CD4-positive, alpha-beta T cell (primary cell): ENCODE results near the gene PPP1R3E. TPM values are rescaled to one million over a fixed set of nuclear protein-coding genes. Genes with fewer than 3 reads are reported as not detected.

Experiments used
- ATAC-seq: fragments of 200-7000 bp; cut with Tn5 transposase; one replicate; pipeline ENCODE4 v1.10.0; 2022; ENCODE audit warnings: mild to moderate bottlenecking; ENCODE audit not compliant: poor library complexity
- CTCF ChIA-PET: fragments of 350-600 bp; sonication (Branson Sonifier 250); formaldehyde crosslinking; loops from one replicate; lab custom pipeline; 2021; ENCODE audit warnings: antibody characterized with exemption, inconsistent platforms; lab: Charles Lee
- POLR2A ChIA-PET: fragments of 350-600 bp; sonication (Branson Sonifier 250); formaldehyde crosslinking; loops from one replicate; lab custom pipeline; 2021; ENCODE audit warnings: antibody characterized with exemption, inconsistent platforms; lab: Charles Lee
- DNase-seq, 14 experiments: peaks; one replicate each; pipeline ENCODE4 v3.0.0-alpha.2; 2013 to 2020; ENCODE audit warnings: mixed read lengths in 2 of 14
- H3K27ac ChIP-seq, 2 donors: one replicate each; pipeline versions ENCODE4 v1.5.1 to v1.7.0; 2013; ENCODE audit warnings: low read length in 2 of 2, low read depth in 1 of 2, mild to moderate bottlenecking in 1 of 2
- H3K27me3 ChIP-seq, 2 experiments: 1 replicate in 1 of 2; 2 replicates in 1 of 2; pipeline versions ENCODE4 v1.6.1 to v1.7.0; 2013; ENCODE audit warnings: low read length in 2 of 2, control low read depth in 1 of 2, mild to moderate bottlenecking in 1 of 2, moderate library complexity in 1 of 2; ENCODE audit not compliant: insufficient read depth in 2 of 2, control insufficient read depth in 1 of 2
- H3K36me3 ChIP-seq: one replicate; pipeline ENCODE4 v1.6.1; 2013; ENCODE audit warnings: low read length, control low read depth; ENCODE audit not compliant: insufficient read depth
- H3K4me1 ChIP-seq: one replicate; pipeline ENCODE4 v1.6.1; 2013; ENCODE audit warnings: low read length, control low read depth; ENCODE audit not compliant: insufficient read depth
- H3K4me3 ChIP-seq: one replicate; pipeline ENCODE4 v1.5.1; 2013; ENCODE audit warnings: mild to moderate bottlenecking, low read length, moderate library complexity
- H3K9me3 ChIP-seq, 2 experiments: 1 replicate in 1 of 2; 2 replicates in 1 of 2; pipeline versions ENCODE4 v1.6.1 to v1.7.0; 2013; ENCODE audit warnings: low read length in 2 of 2, mild to moderate bottlenecking in 2 of 2, control low read depth in 1 of 2, moderate library complexity in 1 of 2; ENCODE audit not compliant: control insufficient read depth in 1 of 2, insufficient read depth in 1 of 2
- H3K27ac Mint-ChIP-seq: one replicate; pipeline ENCODE4 v1.8.0; 2020; ENCODE audit warnings: mixed read lengths
- H3K27me3 Mint-ChIP-seq: one replicate; pipeline ENCODE4 v1.8.0; 2021; ENCODE audit warnings: mixed read lengths
- H3K36me3 Mint-ChIP-seq: one replicate; pipeline ENCODE4 v1.8.0; 2021; ENCODE audit warnings: low read depth, mixed read lengths
- H3K4me1 Mint-ChIP-seq: one replicate; pipeline ENCODE4 v1.8.0; 2021; ENCODE audit warnings: low read depth, mixed read lengths
- H3K4me3 Mint-ChIP-seq: one replicate; pipeline ENCODE4 v1.8.0; 2020; ENCODE audit warnings: mild to moderate bottlenecking, mixed read lengths
- H3K9me3 Mint-ChIP-seq: one replicate; pipeline ENCODE4 v1.8.0; 2020; ENCODE audit warnings: mixed read lengths
- CTCF ChIP-seq: fragments of 200-600 bp; IDR thresholded peaks from one replicate; pipeline ENCODE4 v1.8.0; 2022; ENCODE audit warnings: antibody characterized with exemption, mild to moderate bottlenecking
- intact Hi-C, 2 experiments: fragments of 100-400 bp; cut with DNase I in 1 of 2; cut with micrococcal nuclease in 1 of 2; formaldehyde crosslinking; loops; one replicate each; pipeline versions ENCODE4 v1.15.1 to v1.9.0; 2023 to 2025; cut with DNase I, micrococcal nuclease
- total RNA-seq, 174 experiments: library from RNA in 2 of 174; stranded (reverse) in 2 of 174; gene quantifications; one replicate each; pipeline ENCODE4 v1.2.3 and lab custom pipeline; 2021 to 2026

The PPP1R3E gene
- total RNA-seq, 2 experiments from 2014 or later = 51.0 to 53.8 TPM

GRCh38 chr14:23321572-23322547 is 19.2 kb upstream of the PPP1R3E start:
- Mint-ChIP-seq H3K27me3 (no peaks in the 10 kb centered on the region), H3K4me3 (peak overlapping the region; percentile 92)
- CTCF ChIA-PET = interaction anchor here (0.7 to 4.1 kb wide), 10 partner anchors 20 to 894 kb away, joined by 3 to 66 read pairs (median 4); partner anchors contain the start of genes HOMEZ, MDP1 and PPP1R3E

GRCh38 chr14:23320584-23321571 is 18.2 kb upstream of the PPP1R3E start, which contains the start of gene PABPN1:
TSS of gene PABPN1 (plus strand) at chr14:23321457. CDS start at chr14:23321470, 13 bp downstream.
- peak within 1 kb of the TSS; percentile 94 for H3K4me3 Mint-ChIP-seq
- no peak for TF ChIP-seq CTCF
- ChIA-PET CTCF (interaction anchor here (0.6 to 4.1 kb wide), 10 partner anchors 17 to 895 kb away, joined by 3 to 66 read pairs (median 4); partner anchors contain the start of genes C14orf119, HOMEZ, MDP1 and PPP1R3E), POLR2A (interaction anchor here (0.6 to 7.0 kb wide), 40 partner anchors 17 to 1883 kb away, joined by 3 to 455 read pairs (median 4); partner anchors contain the start of genes ACIN1, AP1G2, BCL2L2 and C14orf119)
- H3K9me3 ChIP-seq = no peaks in the 10 kb centered on the region
- no peaks in the 10 kb centered on the region for H3K9me3 Mint-ChIP-seq
- H3K27ac ChIP-seq = peak within 1 kb of the TSS; percentile 92 to 96
- intact Hi-C loops = loop anchor here (1.0 to 10.0 kb wide), 9 partner anchors 19 to 396 kb away; partner anchors contain the start of genes HOMEZ (in 2 of the 2), PPP1R3E (in 2 of the 2), ACIN1 (in 1 of the 2) and C14orf119 (in 1 of the 2)
- DNase-seq = peak; percentile 93 to 100 (median 96)
- peak; percentile 85 for ATAC-seq
- peak within 1 kb of the TSS; percentile 92 for H3K27ac Mint-ChIP-seq
- H3K4me1 Mint-ChIP-seq = peaks cover 35% of the 10 kb centered on the region
- H3K27me3 ChIP-seq = no peaks in the 10 kb centered on the region
- peaks cover 46% of the 10 kb centered on the region for H3K36me3 Mint-ChIP-seq
- H3K36me3 ChIP-seq = peaks cover 32% of the 10 kb centered on the region
- H3K27me3 Mint-ChIP-seq = no peaks in the 10 kb centered on the region
- H3K4me1 ChIP-seq = peaks cover 29% of the 10 kb centered on the region
- H3K4me3 ChIP-seq = peak within 1 kb of the TSS; percentile 87

More at GRCh38 chr14:23321572-23322547, 19.2 kb upstream of the PPP1R3E start:
- Histone ChIP-seq H3K9me3 (no peaks in the 10 kb centered on the region), H3K27me3 (no peaks in the 10 kb centered on the region), H3K27ac (peak overlapping the region; percentile 70 to 89), H3K4me3 (peak overlapping the region; percentile 87), H3K36me3 (peaks cover 32% of the 10 kb centered on the region), H3K4me1 (peaks cover 29% of the 10 kb centered on the region)
- Mint-ChIP-seq H3K4me1 (peaks cover 35% of the 10 kb centered on the region), H3K27ac (peak overlapping the region; percentile 92), H3K36me3 (peaks cover 50% of the 10 kb centered on the region), H3K9me3 (no peaks in the 10 kb centered on the region)
- ATAC-seq = no peak
- DNase-seq = peak in 11 of 14 experiments; percentile 8 to 69 (median 35)
- intact Hi-C loops = loop anchor here (1.0 to 10.0 kb wide), 9 partner anchors 20 to 397 kb away; partner anchors contain the start of genes HOMEZ (in 2 of the 2), ACIN1 (in 1 of the 2), C14orf119 (in 1 of the 2) and NGDN (in 1 of the 2)
- POLR2A ChIA-PET = interaction anchor here (0.6 to 7.0 kb wide), 36 partner anchors 14 to 1120 kb away, joined by 3 to 455 read pairs (median 4); partner anchors contain the start of genes ACIN1, AP1G2, BCL2L2 and C14orf119
- TF ChIP-seq CTCF = no peak
